GM04503 (cell line): ENCODE data around the gene SLC18A3.

ENCODE experiments used
- DNase-seq: peaks from one replicate; pipeline ENCODE4 v3.0.0-alpha.2; 2012; ENCODE audit warnings: low read depth

Gene SLC18A3

GRCh38 chr10:49596493-49596809 lies 13.7 kb upstream of the SLC18A3 start:
- DNase-seq: no peak

DNA sequence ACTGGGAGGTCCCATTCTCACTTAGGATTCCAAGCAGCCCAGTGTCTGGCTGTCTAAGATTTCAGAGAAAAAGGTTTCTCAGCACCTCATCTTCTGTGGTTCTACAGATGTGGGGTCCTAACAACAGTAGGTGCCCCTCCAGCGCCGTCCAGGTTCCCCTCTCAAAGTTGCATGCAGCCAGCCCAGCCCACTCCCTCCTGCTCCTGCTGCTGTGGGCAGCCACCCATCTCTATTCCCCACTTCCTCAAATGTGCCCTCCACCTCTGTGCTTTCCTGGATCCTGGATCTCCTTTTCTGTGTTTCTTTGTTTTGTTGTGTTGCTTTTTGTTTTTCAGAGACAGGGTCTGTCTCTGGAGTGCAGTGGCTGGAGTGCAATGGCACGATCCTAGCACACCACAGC lies 13.3 kb upstream of the SLC18A3 start:
- no peak for DNase-seq

DNA sequence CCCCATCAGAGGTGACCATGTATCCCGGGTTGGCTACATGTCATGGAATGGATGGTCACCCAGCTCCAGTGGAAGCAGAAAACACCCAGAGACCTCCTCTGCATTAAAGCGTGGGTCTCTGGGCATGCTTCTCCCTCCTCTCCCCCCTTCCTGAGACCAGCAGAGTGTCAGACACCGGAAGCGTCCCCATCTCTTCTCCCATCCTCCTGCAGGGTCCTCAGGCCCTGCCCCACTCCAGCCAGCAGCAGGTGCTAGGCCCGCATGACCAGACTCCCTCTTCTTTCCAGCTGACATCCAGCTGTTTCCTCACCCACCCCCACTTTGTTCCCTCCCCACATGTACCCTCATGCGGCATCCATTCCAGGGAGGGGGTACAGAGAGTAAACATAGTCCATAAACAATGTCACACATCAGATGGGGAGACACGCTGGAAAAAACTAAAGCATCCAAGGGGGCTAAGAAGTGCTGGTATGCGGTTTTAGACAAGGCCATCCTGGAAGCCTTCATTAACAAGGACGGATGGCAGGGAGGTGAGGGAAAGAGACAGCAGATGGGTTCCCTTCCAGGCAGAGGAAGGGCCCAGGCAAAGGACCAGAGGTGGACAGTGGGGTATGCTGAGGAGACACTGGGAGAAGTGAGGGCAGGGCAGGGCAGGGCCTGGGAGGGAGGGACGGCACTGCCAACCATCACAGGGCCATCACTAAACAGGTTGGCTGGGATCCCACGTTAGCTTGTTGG lies 12.5 kb upstream of the SLC18A3 start:
- no peak for DNase-seq

DNA sequence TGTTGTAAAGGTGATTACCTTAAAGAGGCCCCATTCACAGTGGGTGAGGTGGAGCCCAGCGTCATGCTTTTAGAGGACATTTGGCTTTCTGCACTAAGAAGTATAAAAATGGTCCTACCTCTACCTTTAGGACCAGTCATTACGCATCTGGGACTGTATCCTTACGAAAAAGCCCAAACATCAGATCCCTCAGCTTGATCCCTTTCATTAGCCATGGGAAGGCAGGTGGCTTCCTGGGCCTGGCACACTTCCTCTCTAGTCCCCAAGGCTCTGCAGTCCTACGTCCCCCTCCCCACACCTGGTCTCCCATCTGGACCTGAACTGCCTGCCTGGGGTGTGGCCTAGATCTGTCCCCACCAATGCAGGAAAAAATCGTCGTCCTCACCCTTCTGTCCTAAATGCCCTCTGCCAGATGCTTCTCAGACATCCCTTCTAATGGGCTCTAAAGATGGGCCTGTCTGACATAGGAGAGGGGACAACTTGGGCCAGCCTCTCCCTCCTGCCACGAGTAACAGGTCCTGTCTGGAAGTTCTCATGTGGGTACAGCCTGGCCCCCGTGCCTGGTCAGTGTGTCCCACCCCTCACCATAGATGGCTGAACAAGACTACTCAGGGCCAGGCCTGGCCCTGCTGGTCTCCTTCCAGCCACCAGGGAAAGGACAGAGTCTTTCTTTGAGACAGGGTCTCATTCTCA lies 11.8 kb upstream of the SLC18A3 start:
- DNase-seq: no peak

DNA sequence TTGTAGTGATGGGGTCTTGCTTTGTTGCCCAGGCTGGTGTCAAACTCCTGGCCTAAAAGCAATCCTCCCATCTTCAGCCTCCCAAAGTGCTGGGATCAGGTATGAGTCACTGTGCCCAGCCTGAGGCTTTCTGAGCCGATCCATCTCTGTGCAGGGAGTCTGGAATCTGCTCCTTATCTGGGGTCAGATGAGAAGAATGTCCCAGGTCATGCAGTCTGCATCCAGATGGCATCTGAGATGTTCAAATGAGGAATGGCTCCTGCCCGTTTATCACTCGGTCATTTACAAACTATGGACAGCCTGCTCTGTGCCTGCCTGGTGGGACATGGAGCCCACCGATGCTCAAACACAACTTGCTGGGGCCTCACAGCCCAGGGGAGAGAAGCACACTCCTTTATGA lies 11.1 kb upstream of the SLC18A3 start:
- no peak for DNase-seq

GRCh38 chr10:49599546-49599945 lies 10.6 kb upstream of the SLC18A3 start:
- DNase-seq: no peak

GRCh38 chr10:49600046-49600445 lies 10.1 kb upstream of the SLC18A3 start:
- DNase-seq: no peak

DNA sequence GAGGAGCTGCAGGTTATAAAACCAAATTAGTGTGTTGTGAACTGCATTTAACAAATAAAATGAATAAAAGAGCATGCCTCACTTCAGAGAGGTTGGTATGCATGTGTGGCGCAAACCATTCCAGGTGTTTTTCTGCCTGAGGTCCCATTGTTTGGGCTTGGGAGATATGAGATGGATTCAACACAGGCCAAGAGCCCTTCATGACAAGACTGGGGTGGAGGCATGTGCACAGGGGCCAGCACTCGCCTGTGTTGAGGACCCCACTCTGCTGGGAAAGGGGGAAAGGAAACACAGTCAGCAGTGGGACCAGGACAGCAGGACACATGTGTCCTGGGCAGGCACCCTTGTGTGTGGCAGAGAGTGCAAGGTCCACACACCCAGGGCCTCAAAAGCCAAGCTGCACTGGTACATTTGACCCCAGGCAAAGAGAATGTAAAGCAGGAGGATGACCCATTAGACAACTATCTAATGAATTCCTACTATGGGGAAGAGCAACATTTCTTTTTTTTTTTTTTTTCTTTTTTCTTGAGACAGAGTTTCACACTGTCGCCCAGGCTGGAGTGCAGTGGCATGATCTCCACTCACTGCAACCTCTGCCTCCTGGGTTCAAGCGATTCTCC lies 9.2 kb upstream of the SLC18A3 start:
- DNase-seq: no peak

DNA sequence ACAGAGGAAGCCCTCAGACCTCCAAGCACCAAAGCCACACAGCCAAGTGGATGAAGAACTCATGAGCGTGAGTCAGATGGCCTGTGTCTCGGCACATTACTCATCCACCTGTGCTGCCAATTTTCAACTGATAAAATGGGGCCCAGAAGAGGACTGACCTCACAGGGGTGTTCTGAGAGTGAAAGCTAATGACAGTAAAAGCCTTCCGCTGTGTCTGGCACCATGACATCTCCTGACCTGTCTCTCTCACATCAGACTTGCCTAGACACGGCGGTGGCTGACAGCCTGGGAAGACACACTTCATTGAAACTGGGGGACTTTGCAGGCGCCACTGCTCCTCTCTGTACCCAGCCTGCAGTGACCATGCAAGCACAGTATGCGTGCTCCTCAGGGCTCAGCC lies 8.3 kb upstream of the SLC18A3 start:
- no peak for DNase-seq

DNA sequence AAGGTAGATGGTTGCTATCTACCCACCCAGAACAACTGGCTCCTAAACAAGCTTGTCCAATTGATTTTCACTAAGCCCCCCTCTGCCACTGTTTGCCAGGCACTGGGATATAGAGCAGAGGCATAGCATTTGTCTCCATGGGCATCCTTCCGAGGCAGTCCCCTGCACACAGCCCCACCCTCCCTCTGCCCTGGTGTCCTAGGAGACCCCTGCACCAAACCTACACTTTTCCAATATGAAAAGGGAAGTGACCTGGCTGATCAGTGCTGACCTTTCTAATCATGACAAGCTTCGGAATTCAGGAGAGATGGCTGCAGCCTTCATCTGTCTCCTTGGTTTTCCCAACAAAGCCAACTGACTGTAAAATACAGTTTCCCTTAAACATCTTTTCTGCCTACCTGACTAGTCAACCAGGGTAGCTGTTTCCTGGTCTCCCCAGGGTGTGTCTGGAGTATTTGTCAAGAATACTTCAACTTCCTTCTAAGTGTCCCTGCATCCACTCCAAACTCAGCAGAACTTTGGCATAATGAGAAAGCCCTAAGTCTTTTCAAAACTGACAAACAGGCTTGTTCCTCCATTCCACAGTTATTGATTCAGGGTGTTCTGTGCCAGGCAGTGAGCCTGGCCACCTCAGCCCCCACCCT lies 7.6 kb upstream of the SLC18A3 start:
- no peak for DNase-seq

DNA sequence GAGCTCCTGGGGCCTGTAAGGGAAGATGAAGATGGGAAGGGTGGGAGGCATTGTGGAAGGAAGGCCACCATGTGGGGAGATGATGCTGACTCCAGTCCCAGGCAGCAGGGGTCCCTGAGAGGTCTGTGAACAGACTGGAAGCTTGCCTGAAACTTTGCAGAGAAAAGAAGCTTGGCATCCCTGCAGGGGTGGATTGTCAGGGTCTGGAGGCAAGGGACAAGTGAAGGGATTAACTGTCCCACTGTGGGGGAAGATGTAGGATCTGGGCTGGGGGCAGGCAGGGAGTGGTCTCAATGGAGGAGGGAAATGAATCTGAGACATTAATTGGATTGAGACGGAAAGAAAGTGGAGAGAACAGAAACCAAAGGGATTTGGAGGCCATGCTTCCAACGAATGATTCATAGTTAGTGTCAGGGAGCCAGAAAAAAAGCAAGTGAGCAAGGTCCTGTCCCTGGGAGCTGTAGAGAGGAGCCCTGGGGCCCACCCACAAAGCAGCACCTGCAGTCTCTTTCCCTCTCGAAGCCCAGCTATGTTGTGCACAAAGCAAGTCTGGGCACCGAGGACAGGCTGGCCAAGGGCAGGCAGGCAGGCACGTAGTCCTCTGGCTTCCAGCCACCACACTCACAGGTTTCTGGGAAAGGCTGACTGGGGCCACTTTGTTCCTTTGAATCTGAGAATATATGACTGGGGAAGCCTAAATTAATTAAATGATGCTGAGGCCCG lies 4.7 kb upstream of the SLC18A3 start:
- DNase-seq: no peak

DNA sequence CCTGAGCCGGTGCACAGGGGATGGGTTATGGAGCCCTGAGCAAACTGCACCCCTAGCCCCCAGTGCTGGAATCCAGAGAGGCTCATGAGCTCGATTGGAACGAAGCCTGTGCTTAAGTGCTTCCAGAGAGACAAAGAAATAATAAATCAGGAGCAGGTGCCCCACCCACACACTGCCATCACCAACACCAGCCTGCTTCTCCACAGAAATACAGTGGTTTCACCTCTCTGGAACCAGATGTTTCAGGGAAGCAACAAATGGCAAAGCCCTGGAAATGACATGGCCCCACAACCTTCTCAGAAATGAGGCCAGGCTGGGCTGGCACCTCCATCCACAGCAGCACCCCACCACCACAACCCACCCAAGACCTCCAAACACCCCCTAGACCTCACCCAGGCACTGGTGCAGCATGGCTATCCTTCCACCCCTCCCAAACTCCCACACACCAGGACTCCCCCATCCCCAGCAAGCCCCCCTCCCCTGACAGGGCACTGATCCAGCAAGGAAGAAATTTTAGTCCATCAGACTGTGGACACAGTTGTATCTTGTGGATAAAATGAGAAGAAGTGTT lies 4.1 kb upstream of the SLC18A3 start:
- DNase-seq: no peak

DNA sequence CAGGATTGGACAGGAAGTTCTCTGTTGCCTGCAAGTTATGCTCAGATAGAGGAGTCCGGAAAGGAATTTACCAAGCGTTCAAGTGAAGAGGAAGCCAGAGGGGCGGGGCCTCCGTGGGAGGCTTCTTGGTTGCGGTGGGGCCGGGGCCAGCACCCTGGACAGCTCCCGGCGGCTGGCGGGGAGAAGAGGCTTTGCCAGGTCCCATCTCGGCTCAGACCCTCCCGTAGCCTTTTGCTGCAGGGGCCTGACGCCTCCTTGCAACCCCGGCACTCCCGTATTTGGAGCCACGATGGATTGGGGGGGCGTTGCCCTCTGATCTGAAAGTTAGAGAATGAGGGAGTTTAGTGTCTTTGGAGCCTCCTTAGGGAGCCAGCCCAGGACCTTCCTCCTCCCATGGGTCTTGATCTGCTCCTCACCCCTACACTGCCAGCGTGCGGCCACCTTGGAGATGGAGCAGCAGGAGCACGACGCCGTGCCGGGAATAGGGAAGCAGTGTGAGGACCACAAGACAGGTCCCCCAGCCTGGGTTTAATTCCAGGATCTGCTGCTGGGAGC lies 3.1 kb upstream of the SLC18A3 start:
- DNase-seq: no peak

GRCh38 chr10:49608166-49609005 lies 1.7 kb upstream of the SLC18A3 start:
- DNase-seq: no peak

DNA sequence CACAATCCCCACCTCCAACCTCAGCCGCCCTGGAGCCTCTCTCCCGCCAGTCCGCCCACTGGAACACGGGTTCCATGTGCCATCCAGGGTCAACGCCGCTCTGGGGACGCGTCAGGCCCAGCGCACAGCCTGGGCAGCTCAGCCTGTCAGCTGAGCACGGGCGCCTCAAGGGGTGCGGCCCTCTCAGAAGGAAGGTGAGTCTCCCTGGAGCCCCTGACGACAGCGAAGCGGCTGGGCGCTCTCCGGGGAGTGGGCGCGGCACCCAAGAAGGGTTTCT lies 1.2 kb upstream of the SLC18A3 start:
- no peak for DNase-seq

GRCh38 chr10:49609283-49610113 lies 612 bp upstream of the SLC18A3 start:
- no peak for DNase-seq

- DNase-seq: no peak
Measured at GRCh38 chr10:49610458-49611165, 502 bp downstream of the SLC18A3 start.

DNA sequence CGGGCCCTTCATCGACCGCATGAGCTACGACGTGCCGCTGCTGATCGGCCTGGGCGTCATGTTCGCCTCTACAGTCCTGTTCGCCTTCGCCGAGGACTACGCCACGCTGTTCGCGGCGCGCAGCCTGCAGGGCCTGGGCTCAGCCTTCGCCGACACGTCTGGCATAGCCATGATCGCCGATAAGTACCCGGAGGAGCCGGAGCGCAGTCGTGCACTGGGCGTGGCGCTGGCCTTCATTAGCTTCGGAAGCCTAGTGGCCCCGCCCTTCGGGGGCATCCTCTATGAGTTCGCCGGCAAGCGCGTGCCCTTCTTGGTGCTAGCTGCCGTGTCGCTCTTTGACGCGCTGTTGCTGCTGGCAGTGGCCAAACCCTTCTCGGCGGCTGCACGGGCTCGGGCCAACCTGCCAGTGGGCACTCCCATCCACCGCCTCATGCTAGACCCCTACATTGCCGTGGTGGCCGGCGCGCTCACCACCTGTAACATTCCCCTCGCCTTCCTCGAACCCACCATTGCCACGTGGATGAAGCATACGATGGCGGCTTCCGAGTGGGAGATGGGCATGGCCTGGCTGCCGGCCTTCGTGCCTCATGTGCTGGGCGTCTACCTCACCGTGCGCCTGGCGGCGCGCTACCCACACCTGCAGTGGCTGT lies 1.2 kb downstream of the SLC18A3 start:
- no peak for DNase-seq
